H9 (cell line): ENCODE data around the gene AANAT. TPM values are rescaled to one million over a fixed set of nuclear protein-coding genes. Genes with fewer than 3 reads are reported as not detected.

Experiments used
- DNase-seq: peaks from one replicate; pipeline ENCODE4 v3.0.0-alpha.2; 2017
- H2AFZ ChIP-seq: one replicate; pipeline ENCODE4 v1.6.1; 2013; ENCODE audit warnings: mild to moderate bottlenecking, low read length, control low read depth, moderate library complexity
- H2AK5ac ChIP-seq: 2 replicates; pipeline ENCODE4 v1.6.1; 2013; ENCODE audit warnings: low read length, control low read depth, mixed read lengths; ENCODE audit not compliant: insufficient read length
- H2BK120ac ChIP-seq: one replicate; pipeline ENCODE4 v1.6.1; 2013; ENCODE audit warnings: low read depth, mild to moderate bottlenecking, low read length, control low read depth, inconsistent platforms; ENCODE audit not compliant: poor library complexity, severe bottlenecking
- H2BK12ac ChIP-seq: 2 replicates; pipeline ENCODE4 v1.6.1; 2013; ENCODE audit warnings: low read length, control low read depth, mixed read lengths, low read depth; ENCODE audit not compliant: insufficient read length
- H2BK15ac ChIP-seq: 2 replicates; pipeline ENCODE4 v1.6.1; 2013; ENCODE audit warnings: low read depth, low read length, control low read depth
- H2BK20ac ChIP-seq: one replicate; pipeline ENCODE4 v1.6.1; 2013; ENCODE audit warnings: low read depth, mild to moderate bottlenecking, low read length, control low read depth, inconsistent platforms; ENCODE audit not compliant: poor library complexity, severe bottlenecking
- H2BK5ac ChIP-seq: 2 replicates; pipeline ENCODE4 v1.6.1; 2013; ENCODE audit warnings: low read length, control low read depth, mixed read lengths; ENCODE audit not compliant: insufficient read length
- H3K14ac ChIP-seq: 2 replicates; pipeline ENCODE4 v1.6.1; 2013; ENCODE audit warnings: low read length, control low read depth; ENCODE audit not compliant: insufficient read depth
- H3K18ac ChIP-seq: 2 replicates; pipeline ENCODE4 v1.6.1; 2013; ENCODE audit warnings: low read depth, mild to moderate bottlenecking, mixed read lengths, low read length, control low read depth; ENCODE audit not compliant: insufficient read length
- H3K23ac ChIP-seq: 2 replicates; pipeline ENCODE4 v1.6.1; 2013; ENCODE audit warnings: low read length, control low read depth, mixed read lengths, low read depth; ENCODE audit not compliant: insufficient read length
- H3K23me2 ChIP-seq: 2 replicates; pipeline ENCODE4 v1.6.1; 2013; ENCODE audit warnings: low read depth, mild to moderate bottlenecking, mixed read lengths, low read length, control low read depth; ENCODE audit not compliant: insufficient read length, poor library complexity, severe bottlenecking
- H3K27ac ChIP-seq: 2 replicates; pipeline ENCODE4 v1.5.1; 2013; ENCODE audit warnings: low read length, control low read depth, mixed read lengths, low read depth; ENCODE audit not compliant: insufficient read length
- H3K27me3 ChIP-seq: 2 replicates; pipeline ENCODE4 v1.6.1; 2013; ENCODE audit warnings: low read length, control low read depth, inconsistent platforms; ENCODE audit not compliant: insufficient read depth
- H3K4ac ChIP-seq: 2 replicates; pipeline ENCODE4 v1.6.1; 2013; ENCODE audit warnings: low read depth, mild to moderate bottlenecking, control low read depth, inconsistent platforms, low read length, moderate library complexity
- H3K4me1 ChIP-seq: 2 replicates; pipeline ENCODE4 v1.6.1; 2013; ENCODE audit warnings: low read length, control low read depth, inconsistent platforms; ENCODE audit not compliant: insufficient read depth
- H3K4me2 ChIP-seq: 2 replicates; pipeline ENCODE4 v1.6.1; 2013; ENCODE audit warnings: low read length, control low read depth, mixed read lengths; ENCODE audit not compliant: insufficient read length, insufficient read depth
- H3K56ac ChIP-seq: 2 replicates; pipeline ENCODE4 v1.6.1; 2013; ENCODE audit warnings: low read depth, mild to moderate bottlenecking, mixed read lengths, low read length, control low read depth; ENCODE audit not compliant: insufficient read length
- H3K79me1 ChIP-seq: 2 replicates; pipeline ENCODE4 v1.6.1; 2013; ENCODE audit warnings: low read depth, mild to moderate bottlenecking, moderate library complexity, low read length, control low read depth, inconsistent platforms; ENCODE audit not compliant: insufficient read depth, poor library complexity, severe bottlenecking
- H3K79me2 ChIP-seq: 2 replicates; pipeline ENCODE4 v1.6.1; 2013; ENCODE audit warnings: low read length, control low read depth, inconsistent platforms; ENCODE audit not compliant: insufficient read depth
- H3K9ac ChIP-seq: 2 replicates; pipeline ENCODE4 v1.6.1; 2013; ENCODE audit warnings: low read length, control low read depth, mixed read lengths; ENCODE audit not compliant: insufficient read length; ENCODE audit errors: extremely low read depth
- H3K9me3 ChIP-seq: one replicate; pipeline ENCODE4 v1.6.1; 2013; ENCODE audit warnings: low read depth, low read length, inconsistent platforms; ENCODE audit not compliant: control insufficient read depth
- H3T11ph ChIP-seq: one replicate; pipeline ENCODE4 v1.6.1; 2013; ENCODE audit warnings: mild to moderate bottlenecking, low read length, control low read depth, inconsistent platforms
- H4K20me1 ChIP-seq: one replicate; pipeline ENCODE4 v1.6.1; 2013; ENCODE audit not compliant: control insufficient read depth, insufficient read length, insufficient read depth
- H4K5ac ChIP-seq: 2 replicates; pipeline ENCODE4 v1.6.1; 2013; ENCODE audit warnings: low read depth, mild to moderate bottlenecking, mixed read lengths, low read length, control low read depth; ENCODE audit not compliant: insufficient read length
- H4K8ac ChIP-seq: replicated peaks from 2 replicates; pipeline ENCODE4 v1.6.1; 2013; ENCODE audit warnings: low read length, control low read depth, mixed read lengths, low read depth; ENCODE audit not compliant: insufficient read length
- H4K91ac ChIP-seq: 2 replicates; pipeline ENCODE4 v1.6.1; 2013; ENCODE audit warnings: low read depth, mild to moderate bottlenecking, moderate library complexity, mixed read lengths, low read length, control low read depth; ENCODE audit not compliant: insufficient read length
- H3K27ac Mint-ChIP-seq, 3 experiments: 2 replicates in 2 of 3; 3 replicates in 1 of 3; pipeline ENCODE4 v1.8.0; 2020 to 2021; ENCODE audit warnings: mixed read lengths in 3 of 3, mild to moderate bottlenecking in 1 of 3, moderate library complexity in 1 of 3
- H3K27me3 Mint-ChIP-seq: 2 replicates; pipeline ENCODE4 v1.8.0; 2021; ENCODE audit warnings: low read depth, mild to moderate bottlenecking, moderate library complexity, mixed read lengths
- H3K36me3 Mint-ChIP-seq, 3 experiments: 2 replicates in 2 of 3; 3 replicates in 1 of 3; pipeline ENCODE4 v1.8.0; 2020 to 2021; ENCODE audit warnings: low read depth in 3 of 3, mixed read lengths in 3 of 3; ENCODE audit not compliant: insufficient read depth in 1 of 3
- H3K4me1 Mint-ChIP-seq, 2 experiments: 2 replicates each; pipeline ENCODE4 v1.8.0; 2020; ENCODE audit warnings: mixed read lengths in 2 of 2
- H3K4me3 Mint-ChIP-seq, 2 experiments: 2 replicates in 1 of 2; 3 replicates in 1 of 2; pipeline ENCODE4 v1.8.0; 2020 to 2021; ENCODE audit warnings: mild to moderate bottlenecking in 2 of 2, mixed read lengths in 2 of 2, moderate library complexity in 1 of 2
- H3K9me3 Mint-ChIP-seq, 2 experiments: 2 replicates in 1 of 2; 3 replicates in 1 of 2; pipeline ENCODE4 v1.8.0; 2020; ENCODE audit warnings: mild to moderate bottlenecking in 2 of 2, mixed read lengths in 2 of 2, moderate library complexity in 1 of 2
- WGBS: extraction: QIAGEN DNeasy Blood & Tissue Kit; methylation state at CpG from one replicate; pipeline ENCODE4 v1.1.7; 2013; ENCODE audit warnings: missing lambda C conversion rate, low lambda C conversion rate, mixed read lengths; ENCODE audit not compliant: insufficient read length; ENCODE audit errors: extremely low coverage; 5-methylcytosine and 5-hydroxymethylcytosine counted together
- total RNA-seq: library from RNA; stranded (reverse); gene quantifications from 2 replicates; pipeline ENCODE4 v1.2.1, GENCODE V29; 2021
- TF ChIP-seq, protein P1 (sequence below): fragments of 200-600 bp; sonication (generic); conservative IDR thresholded peaks from 3 replicates; pipeline ENCODE4 v1.8.0; 2021; ENCODE audit warnings: antibody characterized with exemption, mild to moderate bottlenecking

The AANAT gene
- total RNA-seq, 1 experiment from 2014 or later = 0.55 TPM

DNA sequence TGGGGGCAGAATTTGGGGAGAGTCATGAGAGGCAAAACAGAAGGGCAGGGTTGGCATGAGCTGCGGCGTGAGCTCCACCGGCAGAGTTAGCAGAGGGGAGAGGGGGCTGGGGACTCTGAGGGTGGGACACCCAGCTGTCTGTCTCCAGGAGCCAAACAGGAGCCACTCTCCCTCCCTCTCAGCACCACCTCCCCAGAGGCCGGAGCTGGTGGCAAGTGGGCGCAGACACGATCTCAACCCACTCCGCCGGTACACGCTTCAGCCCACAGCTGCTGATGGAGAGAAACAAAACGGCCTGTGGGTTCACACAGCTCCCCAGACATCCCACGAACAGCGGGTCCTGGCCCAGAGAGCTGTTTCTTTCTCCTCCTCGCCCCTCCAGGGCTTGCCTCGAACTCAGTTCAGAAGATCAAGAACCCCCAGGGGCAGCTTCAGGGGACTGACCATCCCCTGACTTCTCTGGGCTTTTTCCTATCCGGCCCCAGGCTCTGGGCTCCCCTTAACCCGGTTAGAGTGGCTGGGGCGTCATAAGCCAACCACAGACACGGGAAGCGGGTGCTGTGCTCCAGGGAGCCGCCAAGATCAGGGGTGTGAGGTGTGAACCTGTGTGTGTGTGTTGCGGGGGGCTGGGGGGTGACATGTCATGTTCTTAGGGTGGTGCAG, 26.2 kb downstream of the AANAT start:
- no peak overlapping the region for H3K9ac ChIP-seq
- Mint-ChIP-seq H3K9me3 (no peaks in the 10 kb centered on the region; a peak in 1 of 5 replicates), H3K4me3 (no peak overlapping the region), H3K36me3 (no peaks in the 10 kb centered on the region; a peak in 2 of 7 replicates), H3K27me3 (no peaks in the 10 kb centered on the region; the same call in 1 of the 2 replicates), H3K4me1 (peaks cover 29 to 43% of the 10 kb centered on the region in 2 experiments), H3K27ac (peak overlapping the region in 1 of 3 experiments; percentile 89; a peak in 2 of 7 replicates)
- H3K56ac ChIP-seq = no peak overlapping the region
- no peaks in the 10 kb centered on the region for H3K23me2 ChIP-seq
- H3K23ac ChIP-seq = no peak overlapping the region
- no peaks in the 10 kb centered on the region for H4K20me1 ChIP-seq
- WGBS = no CpG with 5 or more reads among the region's 21 CpGs
- H2BK20ac ChIP-seq = no peak overlapping the region
- no peak overlapping the region for H4K8ac ChIP-seq
- H3K4ac ChIP-seq = no peak overlapping the region
- H3K14ac ChIP-seq = peak overlapping the region; percentile 36; the same call in 1 of the 2 replicates
- H2AFZ ChIP-seq = no peak overlapping the region
- H3K27ac ChIP-seq = no peak overlapping the region
- no peak overlapping the region for H2BK15ac ChIP-seq
- no peak overlapping the region for H3K18ac ChIP-seq
- H3K79me1 ChIP-seq = no peaks in the 10 kb centered on the region
- no peaks in the 10 kb centered on the region for H3K79me2 ChIP-seq
- no peaks in the 10 kb centered on the region; the same call in 1 of the 2 replicates for H3K4me1 ChIP-seq
- H3K9me3 ChIP-seq = no peaks in the 10 kb centered on the region
- H2BK5ac ChIP-seq = no peak overlapping the region
- no peak overlapping the region for H3K4me2 ChIP-seq
- no peaks in the 10 kb centered on the region for H3K27me3 ChIP-seq
- no peak overlapping the region for H2BK12ac ChIP-seq
- no peak for DNase-seq
- no peak overlapping the region for H3T11ph ChIP-seq
- H2BK120ac ChIP-seq = no peak overlapping the region
- H4K91ac ChIP-seq = no peak overlapping the region
- no peak overlapping the region for H4K5ac ChIP-seq
- TF ChIP-seq, protein P1, sequence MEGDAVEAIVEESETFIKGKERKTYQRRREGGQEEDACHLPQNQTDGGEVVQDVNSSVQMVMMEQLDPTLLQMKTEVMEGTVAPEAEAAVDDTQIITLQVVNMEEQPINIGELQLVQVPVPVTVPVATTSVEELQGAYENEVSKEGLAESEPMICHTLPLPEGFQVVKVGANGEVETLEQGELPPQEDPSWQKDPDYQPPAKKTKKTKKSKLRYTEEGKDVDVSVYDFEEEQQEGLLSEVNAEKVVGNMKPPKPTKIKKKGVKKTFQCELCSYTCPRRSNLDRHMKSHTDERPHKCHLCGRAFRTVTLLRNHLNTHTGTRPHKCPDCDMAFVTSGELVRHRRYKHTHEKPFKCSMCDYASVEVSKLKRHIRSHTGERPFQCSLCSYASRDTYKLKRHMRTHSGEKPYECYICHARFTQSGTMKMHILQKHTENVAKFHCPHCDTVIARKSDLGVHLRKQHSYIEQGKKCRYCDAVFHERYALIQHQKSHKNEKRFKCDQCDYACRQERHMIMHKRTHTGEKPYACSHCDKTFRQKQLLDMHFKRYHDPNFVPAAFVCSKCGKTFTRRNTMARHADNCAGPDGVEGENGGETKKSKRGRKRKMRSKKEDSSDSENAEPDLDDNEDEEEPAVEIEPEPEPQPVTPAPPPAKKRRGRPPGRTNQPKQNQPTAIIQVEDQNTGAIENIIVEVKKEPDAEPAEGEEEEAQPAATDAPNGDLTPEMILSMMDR = no peak
- H2AK5ac ChIP-seq = no peak overlapping the region
